WTC11 (cell line): Measurements from ENCODE around the gene RHEB. TPM values are rescaled to one million over a fixed set of nuclear protein-coding genes. Genes with fewer than 3 reads are reported as not detected.

Experiments
- JAZF1 ChIP-seq: fragments of 250-450 bp; sonication (Bioruptor Pico); IDR thresholded peaks from 2 replicates; pipeline ENCODE4 v1.9.0; 2021; ENCODE audit warnings: moderate library complexity, mild to moderate bottlenecking, inconsistent platforms
- KAT7 ChIP-seq: sonication (generic); formaldehyde crosslinking; IDR thresholded peaks from 2 replicates; pipeline ENCODE4 v1.8.1; 2023; ENCODE audit warnings: missing genetic modification reagents, mild to moderate bottlenecking, borderline replicate concordance
- TP53 ChIP-seq: sonication (generic); formaldehyde crosslinking; IDR thresholded peaks from 2 replicates; pipeline ENCODE4 v1.8.1; 2023; ENCODE audit warnings: mild to moderate bottlenecking, missing genetic modification reagents
- ZNF232 ChIP-seq: sonication (generic); formaldehyde crosslinking; IDR thresholded peaks from 2 replicates; pipeline ENCODE4 v1.8.0; 2022; ENCODE audit warnings: mild to moderate bottlenecking, missing genetic modification reagents
- ZNF263 ChIP-seq: sonication (generic); formaldehyde crosslinking; IDR thresholded peaks from 2 replicates; pipeline ENCODE4 v1.8.1; 2022; ENCODE audit warnings: low read depth, mild to moderate bottlenecking, moderate library complexity, missing genetic modification reagents
- total RNA-seq: library from RNA; stranded (reverse); gene quantifications from 3 replicates; pipeline ENCODE4 v1.2.3, GENCODE V29; 2021
- TF ChIP-seq, protein P1 (sequence below): sonication (generic); formaldehyde crosslinking; IDR thresholded peaks from 2 replicates; pipeline ENCODE4 v1.8.0; 2023; ENCODE audit warnings: mild to moderate bottlenecking, missing genetic modification reagents
- TF ChIP-seq, protein P2 (sequence below): fragments of 250-450 bp; sonication (Bioruptor Pico); IDR thresholded peaks from 2 replicates; pipeline ENCODE4 v1.8.0; 2021; ENCODE audit warnings: mild to moderate bottlenecking
- TF ChIP-seq, protein P3 (sequence below): fragments of 250-450 bp; sonication (Bioruptor Pico); IDR thresholded peaks from 2 replicates; pipeline ENCODE4 v1.9.0; 2021; ENCODE audit warnings: mild to moderate bottlenecking, borderline replicate concordance
- TF ChIP-seq, protein P4 (sequence below): sonication (generic); formaldehyde crosslinking; IDR thresholded peaks from 2 replicates; pipeline ENCODE4 v1.8.1; 2022; ENCODE audit warnings: missing genetic modification reagents, borderline replicate concordance
- TF ChIP-seq, protein P5 (sequence below): sonication (generic); formaldehyde crosslinking; IDR thresholded peaks from 2 replicates; pipeline ENCODE4 v1.8.1; 2023; ENCODE audit warnings: mild to moderate bottlenecking, moderate library complexity, missing genetic modification reagents
- TF ChIP-seq, protein P6 (sequence below): sonication (generic); formaldehyde crosslinking; IDR thresholded peaks from 2 replicates; pipeline ENCODE4 v1.8.0; 2023; ENCODE audit warnings: missing genetic modification reagents, mild to moderate bottlenecking, borderline replicate concordance

Gene RHEB
- total RNA-seq, 1 experiment from 2014 or later: 133 TPM

DNA sequence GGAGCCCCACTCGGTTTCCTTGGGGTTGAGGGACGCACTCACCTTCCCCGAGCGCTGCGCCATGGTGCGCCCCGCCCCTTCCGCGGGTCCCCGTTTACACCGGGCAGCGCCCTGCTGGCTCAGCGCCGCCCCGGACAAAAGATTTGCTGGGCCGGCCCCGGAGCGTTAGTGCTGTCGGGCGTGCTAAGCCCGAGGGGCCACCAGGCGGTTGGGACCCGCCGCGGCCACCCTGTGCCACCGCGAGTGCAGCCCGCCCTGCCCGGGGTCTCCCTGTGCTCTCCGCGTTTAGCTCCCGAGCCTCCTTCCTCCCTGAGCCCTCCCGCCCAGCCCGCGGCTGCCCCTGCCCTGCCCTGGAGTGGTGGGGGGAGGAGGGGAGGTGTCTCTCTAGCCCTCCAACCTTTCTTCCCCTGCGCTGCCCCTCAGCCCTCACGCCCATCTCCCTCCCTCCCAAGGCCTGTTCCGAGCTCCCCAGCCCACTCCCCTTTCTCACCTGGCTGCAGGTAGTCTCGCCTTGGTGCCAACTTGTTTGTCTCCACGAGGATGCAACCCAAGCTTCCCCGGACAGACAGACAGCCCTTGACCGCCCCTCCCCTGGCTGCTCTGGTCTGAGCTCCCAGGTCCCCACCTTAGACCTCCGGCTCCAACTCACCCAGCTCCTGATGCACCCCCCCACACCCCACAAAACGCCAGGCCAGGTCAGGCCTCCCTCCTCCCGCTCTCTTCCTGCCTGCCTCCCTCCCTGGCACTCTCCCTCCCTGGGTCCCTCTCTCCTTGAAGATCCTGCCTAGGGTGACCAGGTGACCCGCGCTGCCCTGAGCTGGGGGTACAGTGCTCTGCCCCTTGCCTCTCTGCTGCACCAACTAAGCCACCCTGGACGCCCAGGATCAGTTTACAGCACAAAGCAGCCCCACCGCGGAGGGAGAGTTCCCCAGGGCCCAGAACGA, 79.6 kb downstream of the RHEB start, which contains the start of gene CRYGN (continued):
- TF ChIP-seq, protein P1, sequence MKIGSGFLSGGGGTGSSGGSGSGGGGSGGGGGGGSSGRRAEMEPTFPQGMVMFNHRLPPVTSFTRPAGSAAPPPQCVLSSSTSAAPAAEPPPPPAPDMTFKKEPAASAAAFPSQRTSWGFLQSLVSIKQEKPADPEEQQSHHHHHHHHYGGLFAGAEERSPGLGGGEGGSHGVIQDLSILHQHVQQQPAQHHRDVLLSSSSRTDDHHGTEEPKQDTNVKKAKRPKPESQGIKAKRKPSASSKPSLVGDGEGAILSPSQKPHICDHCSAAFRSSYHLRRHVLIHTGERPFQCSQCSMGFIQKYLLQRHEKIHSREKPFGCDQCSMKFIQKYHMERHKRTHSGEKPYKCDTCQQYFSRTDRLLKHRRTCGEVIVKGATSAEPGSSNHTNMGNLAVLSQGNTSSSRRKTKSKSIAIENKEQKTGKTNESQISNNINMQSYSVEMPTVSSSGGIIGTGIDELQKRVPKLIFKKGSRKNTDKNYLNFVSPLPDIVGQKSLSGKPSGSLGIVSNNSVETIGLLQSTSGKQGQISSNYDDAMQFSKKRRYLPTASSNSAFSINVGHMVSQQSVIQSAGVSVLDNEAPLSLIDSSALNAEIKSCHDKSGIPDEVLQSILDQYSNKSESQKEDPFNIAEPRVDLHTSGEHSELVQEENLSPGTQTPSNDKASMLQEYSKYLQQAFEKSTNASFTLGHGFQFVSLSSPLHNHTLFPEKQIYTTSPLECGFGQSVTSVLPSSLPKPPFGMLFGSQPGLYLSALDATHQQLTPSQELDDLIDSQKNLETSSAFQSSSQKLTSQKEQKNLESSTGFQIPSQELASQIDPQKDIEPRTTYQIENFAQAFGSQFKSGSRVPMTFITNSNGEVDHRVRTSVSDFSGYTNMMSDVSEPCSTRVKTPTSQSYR (CRISPR knock-in tag): 0 out of 2 replicates have a peak, but pooled peaks have one; percentile 68
- TF ChIP-seq, protein P2, sequence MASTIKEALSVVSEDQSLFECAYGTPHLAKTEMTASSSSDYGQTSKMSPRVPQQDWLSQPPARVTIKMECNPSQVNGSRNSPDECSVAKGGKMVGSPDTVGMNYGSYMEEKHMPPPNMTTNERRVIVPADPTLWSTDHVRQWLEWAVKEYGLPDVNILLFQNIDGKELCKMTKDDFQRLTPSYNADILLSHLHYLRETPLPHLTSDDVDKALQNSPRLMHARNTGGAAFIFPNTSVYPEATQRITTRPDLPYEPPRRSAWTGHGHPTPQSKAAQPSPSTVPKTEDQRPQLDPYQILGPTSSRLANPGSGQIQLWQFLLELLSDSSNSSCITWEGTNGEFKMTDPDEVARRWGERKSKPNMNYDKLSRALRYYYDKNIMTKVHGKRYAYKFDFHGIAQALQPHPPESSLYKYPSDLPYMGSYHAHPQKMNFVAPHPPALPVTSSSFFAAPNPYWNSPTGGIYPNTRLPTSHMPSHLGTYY: no peak
- TF ChIP-seq, protein P3, sequence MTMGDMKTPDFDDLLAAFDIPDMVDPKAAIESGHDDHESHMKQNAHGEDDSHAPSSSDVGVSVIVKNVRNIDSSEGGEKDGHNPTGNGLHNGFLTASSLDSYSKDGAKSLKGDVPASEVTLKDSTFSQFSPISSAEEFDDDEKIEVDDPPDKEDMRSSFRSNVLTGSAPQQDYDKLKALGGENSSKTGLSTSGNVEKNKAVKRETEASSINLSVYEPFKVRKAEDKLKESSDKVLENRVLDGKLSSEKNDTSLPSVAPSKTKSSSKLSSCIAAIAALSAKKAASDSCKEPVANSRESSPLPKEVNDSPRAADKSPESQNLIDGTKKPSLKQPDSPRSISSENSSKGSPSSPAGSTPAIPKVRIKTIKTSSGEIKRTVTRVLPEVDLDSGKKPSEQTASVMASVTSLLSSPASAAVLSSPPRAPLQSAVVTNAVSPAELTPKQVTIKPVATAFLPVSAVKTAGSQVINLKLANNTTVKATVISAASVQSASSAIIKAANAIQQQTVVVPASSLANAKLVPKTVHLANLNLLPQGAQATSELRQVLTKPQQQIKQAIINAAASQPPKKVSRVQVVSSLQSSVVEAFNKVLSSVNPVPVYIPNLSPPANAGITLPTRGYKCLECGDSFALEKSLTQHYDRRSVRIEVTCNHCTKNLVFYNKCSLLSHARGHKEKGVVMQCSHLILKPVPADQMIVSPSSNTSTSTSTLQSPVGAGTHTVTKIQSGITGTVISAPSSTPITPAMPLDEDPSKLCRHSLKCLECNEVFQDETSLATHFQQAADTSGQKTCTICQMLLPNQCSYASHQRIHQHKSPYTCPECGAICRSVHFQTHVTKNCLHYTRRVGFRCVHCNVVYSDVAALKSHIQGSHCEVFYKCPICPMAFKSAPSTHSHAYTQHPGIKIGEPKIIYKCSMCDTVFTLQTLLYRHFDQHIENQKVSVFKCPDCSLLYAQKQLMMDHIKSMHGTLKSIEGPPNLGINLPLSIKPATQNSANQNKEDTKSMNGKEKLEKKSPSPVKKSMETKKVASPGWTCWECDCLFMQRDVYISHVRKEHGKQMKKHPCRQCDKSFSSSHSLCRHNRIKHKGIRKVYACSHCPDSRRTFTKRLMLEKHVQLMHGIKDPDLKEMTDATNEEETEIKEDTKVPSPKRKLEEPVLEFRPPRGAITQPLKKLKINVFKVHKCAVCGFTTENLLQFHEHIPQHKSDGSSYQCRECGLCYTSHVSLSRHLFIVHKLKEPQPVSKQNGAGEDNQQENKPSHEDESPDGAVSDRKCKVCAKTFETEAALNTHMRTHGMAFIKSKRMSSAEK (CRISPR knock-in tag): no peak
- peak; percentile 83 for TF ChIP-seq ZNF263 (CRISPR knock-in tag)
- TF ChIP-seq TP53 (CRISPR knock-in tag): peak; percentile 55; the same call in 1 of the 2 replicates
- TF ChIP-seq, protein P4, sequence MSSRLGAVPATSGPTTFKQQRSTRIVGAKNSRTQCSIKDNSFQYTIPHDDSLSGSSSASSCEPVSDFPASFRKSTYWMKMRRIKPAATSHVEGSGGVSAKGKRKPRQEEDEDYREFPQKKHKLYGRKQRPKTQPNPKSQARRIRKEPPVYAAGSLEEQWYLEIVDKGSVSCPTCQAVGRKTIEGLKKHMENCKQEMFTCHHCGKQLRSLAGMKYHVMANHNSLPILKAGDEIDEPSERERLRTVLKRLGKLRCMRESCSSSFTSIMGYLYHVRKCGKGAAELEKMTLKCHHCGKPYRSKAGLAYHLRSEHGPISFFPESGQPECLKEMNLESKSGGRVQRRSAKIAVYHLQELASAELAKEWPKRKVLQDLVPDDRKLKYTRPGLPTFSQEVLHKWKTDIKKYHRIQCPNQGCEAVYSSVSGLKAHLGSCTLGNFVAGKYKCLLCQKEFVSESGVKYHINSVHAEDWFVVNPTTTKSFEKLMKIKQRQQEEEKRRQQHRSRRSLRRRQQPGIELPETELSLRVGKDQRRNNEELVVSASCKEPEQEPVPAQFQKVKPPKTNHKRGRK: no peak
- TF ChIP-seq JAZF1 (CRISPR knock-in tag): no peak
- TF ChIP-seq ZNF232 (CRISPR knock-in tag): peak; percentile 72
- TF ChIP-seq, protein P5, sequence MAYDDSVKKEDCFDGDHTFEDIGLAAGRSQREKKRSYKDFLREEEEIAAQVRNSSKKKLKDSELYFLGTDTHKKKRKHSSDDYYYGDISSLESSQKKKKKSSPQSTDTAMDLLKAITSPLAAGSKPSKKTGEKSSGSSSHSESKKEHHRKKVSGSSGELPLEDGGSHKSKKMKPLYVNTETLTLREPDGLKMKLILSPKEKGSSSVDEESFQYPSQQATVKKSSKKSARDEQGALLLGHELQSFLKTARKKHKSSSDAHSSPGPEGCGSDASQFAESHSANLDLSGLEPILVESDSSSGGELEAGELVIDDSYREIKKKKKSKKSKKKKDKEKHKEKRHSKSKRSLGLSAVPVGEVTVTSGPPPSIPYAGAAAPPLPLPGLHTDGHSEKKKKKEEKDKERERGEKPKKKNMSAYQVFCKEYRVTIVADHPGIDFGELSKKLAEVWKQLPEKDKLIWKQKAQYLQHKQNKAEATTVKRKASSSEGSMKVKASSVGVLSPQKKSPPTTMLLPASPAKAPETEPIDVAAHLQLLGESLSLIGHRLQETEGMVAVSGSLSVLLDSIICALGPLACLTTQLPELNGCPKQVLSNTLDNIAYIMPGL: peak; percentile 59; the same call in 1 of the 2 replicates
- TF ChIP-seq, protein P6, sequence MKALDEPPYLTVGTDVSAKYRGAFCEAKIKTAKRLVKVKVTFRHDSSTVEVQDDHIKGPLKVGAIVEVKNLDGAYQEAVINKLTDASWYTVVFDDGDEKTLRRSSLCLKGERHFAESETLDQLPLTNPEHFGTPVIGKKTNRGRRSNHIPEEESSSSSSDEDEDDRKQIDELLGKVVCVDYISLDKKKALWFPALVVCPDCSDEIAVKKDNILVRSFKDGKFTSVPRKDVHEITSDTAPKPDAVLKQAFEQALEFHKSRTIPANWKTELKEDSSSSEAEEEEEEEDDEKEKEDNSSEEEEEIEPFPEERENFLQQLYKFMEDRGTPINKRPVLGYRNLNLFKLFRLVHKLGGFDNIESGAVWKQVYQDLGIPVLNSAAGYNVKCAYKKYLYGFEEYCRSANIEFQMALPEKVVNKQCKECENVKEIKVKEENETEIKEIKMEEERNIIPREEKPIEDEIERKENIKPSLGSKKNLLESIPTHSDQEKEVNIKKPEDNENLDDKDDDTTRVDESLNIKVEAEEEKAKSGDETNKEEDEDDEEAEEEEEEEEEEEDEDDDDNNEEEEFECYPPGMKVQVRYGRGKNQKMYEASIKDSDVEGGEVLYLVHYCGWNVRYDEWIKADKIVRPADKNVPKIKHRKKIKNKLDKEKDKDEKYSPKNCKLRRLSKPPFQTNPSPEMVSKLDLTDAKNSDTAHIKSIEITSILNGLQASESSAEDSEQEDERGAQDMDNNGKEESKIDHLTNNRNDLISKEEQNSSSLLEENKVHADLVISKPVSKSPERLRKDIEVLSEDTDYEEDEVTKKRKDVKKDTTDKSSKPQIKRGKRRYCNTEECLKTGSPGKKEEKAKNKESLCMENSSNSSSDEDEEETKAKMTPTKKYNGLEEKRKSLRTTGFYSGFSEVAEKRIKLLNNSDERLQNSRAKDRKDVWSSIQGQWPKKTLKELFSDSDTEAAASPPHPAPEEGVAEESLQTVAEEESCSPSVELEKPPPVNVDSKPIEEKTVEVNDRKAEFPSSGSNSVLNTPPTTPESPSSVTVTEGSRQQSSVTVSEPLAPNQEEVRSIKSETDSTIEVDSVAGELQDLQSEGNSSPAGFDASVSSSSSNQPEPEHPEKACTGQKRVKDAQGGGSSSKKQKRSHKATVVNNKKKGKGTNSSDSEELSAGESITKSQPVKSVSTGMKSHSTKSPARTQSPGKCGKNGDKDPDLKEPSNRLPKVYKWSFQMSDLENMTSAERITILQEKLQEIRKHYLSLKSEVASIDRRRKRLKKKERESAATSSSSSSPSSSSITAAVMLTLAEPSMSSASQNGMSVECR (CRISPR knock-in tag): no peak
- peak; percentile 91 for TF ChIP-seq KAT7 (CRISPR knock-in tag)
